ENCODE data around the gene GAK.
"Not testable (repeated sequence)": the region's sequence is repeated elsewhere in the genome, so short reads cannot be mapped to it uniquely, and the experiment has no call there.

The GAK gene

DNA sequence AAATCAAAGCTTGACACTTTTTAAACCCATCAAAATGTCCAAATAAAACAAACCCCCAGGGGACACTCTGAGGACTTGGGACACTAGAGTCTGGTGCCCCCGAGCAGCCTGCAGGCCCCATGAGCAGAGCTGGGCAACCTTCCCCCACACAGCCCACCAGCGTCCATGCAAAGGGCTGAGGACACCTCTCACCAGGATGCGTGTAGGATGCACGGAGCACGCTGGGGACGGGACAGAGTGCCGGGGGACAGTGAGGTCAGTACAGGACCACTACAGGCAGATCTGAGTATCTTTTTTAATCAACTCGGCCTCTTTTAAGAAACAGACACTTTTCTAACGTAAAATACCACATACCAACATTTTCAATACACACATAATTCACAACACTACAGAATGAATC is 6.9 kb downstream of the GAK start:
- no peak for DNase-seq

DNA sequence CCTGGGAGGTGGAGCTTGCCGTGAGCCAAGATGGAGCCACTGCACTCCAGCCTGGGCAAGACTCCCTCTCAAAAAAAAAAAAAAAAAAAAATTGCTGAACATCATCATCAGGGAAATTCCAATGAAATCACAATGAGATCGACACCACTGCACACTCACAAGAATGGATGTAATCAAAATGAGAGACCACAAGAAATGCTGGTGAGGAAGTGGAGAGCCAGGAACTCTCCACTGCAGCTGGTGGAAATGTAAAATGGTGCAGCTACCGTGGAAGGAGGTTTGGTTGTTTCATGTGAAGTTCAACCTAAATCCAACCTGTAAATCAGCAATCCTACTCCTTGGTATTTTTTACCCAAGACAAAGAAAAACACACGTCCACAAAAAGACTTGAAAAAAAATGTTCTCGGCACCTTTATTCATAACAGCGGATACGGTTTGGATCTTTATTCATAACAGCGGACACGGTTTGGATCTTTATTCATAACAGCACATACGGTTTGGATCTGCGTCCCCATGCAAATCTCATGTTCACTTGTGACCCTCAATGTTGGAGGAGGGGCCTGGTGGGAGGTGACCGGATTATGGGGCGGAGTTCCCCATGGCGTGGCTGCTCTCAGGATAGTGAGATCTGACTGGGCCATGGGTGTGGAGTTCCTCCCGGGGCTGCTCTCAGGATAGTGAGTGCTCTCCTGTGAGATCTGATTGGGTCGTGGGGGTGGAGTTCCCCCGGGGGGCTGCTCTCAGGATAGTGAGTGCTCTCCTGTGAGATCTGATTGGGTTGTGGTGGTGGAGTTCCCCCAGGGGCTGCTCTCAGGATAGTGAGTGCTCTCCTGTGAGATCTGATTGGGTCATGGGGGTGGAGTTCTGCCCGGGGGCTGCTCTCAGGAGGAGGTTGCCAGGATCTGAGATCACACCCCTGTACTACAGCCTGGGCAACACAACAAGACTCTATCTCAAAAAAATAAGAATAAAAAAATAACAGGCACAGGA is 7.7 kb downstream of the GAK start:
- DNase-seq: no peak

DNA sequence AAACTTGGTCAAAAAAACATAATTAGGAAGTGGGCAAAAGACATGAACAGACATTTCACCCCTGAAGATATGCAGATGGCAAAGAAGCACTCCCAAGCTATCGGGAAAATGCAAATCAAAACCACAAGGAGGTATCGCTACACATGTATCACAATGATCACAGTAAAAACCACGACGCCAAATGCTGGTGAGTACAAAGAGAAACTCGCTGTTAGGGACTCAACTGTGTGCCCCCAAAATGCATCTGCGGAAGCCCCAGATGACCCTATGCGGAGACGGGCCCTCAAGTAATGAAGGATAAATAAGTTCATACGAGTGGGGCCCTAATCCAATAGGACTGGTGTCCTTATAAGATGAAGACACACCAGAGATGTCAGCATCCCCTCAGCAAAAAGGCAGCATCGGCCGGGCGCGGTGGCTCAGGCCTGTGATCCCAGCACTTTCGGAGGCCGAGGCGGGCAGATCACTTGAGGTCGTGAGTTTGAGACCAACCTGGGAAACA is 10.2 kb downstream of the GAK start:
- no peak for DNase-seq

DNA sequence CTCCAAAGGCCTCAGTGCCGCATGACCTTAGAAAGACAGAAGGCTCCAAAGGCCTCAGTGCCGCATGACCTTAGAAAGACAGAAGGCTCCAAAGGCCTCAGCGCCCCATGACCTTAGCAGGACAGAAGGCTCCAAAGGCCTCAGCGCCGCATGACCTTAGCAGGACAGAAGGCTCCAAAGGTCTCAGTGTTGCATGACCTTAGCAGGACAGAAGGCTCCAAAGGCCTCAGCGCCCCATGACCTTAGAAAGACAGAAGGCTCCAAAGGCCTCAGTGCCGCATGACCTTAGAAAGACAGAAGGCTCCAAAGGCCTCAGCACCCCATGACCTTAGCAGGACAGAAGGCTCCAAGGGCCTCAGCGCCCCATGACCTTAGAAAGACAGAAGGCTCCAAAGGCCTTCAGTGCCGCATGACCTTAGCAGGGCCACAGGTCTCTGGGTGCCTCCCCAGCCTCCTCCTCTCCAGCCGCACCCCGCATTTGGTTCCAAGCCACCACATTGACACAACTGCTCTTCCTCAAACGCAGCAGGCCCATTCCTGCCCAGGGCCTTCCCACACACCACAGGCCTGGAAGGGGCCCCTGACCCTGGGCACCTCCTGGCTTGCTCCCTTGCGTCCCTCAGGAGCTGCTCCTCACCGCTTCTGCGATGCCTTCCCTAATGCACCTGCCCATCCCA is 13.0 kb downstream of the GAK start:
- DNase-seq: not testable (repeated sequence)

DNA sequence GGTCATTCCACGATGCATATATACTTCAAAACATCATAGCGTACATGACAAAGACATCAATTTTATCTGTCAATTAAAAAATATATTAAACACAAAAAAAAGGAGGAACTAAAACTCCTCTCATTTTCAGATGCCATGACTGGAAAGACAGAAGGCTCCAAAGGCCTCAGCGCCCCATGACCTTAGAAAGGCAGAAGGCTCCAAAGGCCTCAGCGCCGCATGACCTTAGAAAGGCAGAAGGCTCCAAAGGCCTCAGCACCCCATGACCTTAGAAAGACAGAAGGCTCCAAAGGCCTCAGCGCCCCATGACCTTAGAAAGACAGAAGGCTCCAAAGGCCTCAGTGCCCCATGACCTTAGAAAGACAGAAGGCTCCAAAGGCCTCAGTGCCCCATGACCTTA is 13.5 kb downstream of the GAK start:
- not testable (repeated sequence) for DNase-seq

DNA sequence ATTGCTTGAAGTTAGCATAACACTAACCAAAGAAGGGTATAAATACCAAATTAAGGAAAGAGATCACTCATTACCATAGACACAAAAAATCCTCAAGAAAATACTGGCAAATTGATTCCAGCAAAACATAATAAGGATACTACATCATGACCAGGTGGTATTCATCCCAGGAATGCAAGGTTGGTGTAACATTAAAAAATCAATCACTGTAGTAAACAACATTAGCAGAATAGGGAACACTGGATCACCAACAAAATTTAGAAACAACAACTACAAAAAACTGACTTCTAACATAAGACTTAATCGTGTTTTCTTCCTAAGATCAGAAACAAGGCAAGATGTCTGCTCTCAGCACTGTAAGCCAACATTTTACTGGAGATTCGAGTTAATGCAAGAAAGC is 14.1 kb downstream of the GAK start:
- no peak for DNase-seq

DNA sequence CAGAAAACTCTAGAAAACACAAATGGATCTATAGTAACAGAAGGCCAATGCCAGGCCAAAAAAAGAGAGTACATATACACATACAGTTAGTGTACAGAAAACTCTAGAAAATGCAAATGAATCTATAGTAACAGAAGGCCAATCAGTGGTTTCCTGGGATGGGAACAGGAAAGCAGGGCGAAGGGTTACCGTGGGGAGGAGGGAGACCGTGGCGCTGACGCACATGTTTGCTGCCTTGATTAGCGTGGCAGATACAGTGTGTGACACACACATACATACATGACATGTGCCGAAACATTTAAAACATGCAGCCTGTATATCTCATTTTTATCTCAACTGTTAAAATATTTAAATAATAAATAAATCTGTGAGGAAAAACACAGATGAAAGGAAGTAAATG is 14.7 kb downstream of the GAK start:
- DNase-seq: no peak

DNA sequence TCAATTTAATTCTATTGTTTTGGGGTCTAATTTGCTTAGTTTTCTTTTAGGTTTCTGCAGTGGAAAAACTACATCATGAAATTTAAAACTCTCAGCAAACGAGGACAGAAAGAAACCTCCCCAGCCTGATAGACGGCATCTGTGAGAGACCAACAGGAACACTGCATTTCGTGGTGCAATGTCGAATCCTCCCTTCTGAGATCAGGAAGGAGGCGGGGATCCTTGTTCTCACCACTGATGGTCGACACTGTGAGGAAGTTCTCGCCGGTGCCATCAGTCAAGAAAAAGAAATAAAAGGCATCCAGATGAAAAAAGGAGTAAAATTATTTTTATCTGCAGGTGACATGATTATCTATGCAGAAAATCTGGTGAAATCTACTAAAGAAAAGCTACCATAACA is 16.5 kb downstream of the GAK start:
- DNase-seq: no peak

DNA sequence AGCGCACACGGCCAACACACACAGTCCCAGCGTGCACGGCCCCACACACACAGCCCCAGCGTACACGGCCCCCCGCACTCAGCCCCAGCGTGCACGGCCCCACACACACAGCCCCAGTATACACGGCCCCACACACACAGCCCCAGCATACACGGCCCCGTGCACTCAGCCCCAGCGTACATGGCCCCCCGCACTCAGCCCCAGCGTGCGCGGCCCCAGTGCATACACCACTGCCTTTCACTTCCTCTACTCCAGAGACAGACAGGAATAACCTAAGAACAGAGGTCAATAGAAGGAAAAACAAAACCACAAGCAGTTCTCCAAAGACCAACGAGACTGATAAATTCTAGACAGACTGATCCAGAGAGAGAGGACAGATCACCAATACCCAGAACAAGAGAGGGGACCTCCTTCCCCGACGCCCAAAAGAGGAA is 17.1 kb downstream of the GAK start:
- DNase-seq: no peak

DNA sequence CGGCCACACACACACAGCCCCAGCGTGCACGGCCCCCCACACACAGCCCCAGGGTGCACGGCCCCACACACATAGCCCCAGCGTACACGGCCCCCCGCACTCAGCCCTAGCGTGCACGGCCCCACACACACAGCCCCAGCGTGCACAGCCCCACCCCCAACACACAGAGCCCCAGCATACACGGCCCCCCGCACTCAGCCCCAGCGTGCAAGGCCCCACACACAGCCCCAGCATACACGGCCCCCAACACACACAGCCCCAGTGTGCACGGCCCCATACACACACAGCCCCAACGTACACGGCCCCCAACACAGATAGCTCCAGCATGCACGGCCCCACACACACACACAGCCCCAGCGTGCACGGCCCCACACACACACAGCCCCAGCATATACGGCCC is 17.6 kb downstream of the GAK start:
- DNase-seq: no peak

DNA sequence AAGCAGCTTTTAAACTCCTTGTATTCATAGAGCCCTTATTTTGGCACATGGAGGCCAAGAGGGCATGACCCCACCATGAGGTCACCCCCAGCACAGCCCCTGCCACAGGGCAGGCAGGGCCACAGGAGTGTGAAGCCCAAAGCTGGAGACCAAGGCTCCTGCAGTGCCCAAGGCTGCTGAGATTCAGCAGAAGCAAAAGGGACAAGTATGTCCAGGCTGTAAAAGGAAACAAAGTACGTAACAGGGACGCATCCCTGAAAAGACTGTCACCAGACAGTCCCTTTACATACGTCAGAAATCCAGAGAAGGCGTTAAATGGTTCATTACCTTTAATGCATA is 18.9 kb downstream of the GAK start:
- no peak for DNase-seq

DNA sequence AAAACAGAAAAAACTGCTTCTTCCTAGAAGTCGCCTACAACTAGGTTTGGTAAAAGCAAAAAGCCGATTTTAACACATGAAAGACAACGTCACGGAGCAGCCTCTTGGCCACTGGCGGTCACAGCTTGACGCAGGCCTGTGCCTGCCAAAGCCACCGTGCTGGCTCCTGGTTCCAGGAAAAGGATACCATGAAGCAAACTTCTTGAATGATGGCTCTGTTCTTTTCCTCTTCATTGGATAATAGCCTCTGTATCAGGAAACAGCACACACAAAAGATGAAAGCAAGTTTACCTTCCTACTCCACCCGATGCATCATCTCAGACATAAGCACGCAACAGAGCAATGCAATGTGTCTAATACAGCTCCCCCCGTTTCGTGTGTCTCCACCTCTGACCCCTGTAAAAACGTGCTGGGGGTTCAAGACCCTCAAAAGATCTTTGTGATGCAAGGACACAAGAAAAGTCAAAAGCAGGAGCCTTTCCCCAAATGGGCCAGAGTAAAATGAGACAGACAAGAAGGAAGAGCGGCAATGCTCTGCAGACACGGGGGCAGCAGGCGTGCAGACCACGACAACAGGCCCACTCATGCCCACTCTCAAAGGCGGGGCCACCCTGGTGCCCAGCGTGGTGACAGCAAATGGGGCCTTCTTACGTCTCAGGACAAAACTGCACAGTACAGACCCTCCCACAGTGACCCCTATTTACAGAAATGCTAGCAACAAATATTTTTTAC is 19.4 kb downstream of the GAK start:
- no peak for DNase-seq

DNA sequence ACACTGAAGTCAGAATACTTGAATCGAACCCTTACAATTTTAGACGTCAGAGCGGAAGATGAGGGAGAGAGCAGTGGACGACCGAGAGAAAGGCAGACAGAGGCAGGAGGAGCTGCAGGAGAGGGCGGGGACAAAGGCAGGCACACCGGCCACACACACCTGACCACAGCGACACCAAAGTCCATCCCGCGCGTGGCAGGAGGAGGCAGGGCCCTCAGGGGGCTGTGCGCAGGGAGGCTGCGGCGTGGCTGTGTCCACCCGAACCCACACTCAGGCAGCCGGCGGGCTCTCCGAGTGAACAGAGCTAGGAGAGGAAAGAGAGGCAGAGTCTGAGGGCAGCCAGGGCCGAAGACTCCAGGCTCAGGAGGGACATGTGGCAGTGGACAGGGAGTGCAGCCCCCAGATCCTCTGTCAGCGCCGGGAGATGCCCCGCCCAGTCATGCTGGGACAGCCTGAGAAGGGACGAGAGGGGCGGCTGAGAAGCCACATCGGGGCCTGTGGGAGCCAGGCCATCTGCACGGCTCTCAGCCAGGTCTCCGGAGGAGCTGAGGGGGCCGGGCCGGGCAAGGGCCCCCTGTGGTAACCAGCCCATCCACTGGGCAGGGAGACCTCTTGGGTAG is 20.1 kb downstream of the GAK start:
- no peak for DNase-seq

DNA sequence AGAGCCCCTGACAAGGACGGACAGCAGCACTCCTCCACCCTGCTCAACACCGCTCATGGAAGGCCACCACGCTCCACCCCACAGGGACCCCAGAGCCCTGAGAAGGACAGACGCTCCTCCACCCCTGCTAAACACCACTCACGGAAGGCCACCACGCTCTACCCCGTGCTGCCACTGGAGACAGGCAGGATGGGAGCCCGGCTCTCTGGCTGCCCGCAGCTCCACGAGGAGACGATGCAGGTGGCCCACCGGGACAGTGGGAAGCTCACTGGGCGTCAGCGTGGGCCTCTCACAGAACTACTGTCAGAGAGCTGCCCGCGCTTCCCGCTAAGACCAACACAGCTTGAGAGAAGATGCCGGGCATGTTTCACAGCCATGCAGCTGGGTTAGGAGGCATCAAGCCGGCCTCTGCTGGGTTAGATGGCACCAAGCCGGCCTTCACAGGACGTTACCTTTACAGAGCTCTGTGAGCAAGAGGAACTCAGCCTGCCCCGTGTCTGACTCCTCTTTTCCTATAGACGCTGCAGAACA is 20.8 kb downstream of the GAK start:
- DNase-seq: no peak

DNA sequence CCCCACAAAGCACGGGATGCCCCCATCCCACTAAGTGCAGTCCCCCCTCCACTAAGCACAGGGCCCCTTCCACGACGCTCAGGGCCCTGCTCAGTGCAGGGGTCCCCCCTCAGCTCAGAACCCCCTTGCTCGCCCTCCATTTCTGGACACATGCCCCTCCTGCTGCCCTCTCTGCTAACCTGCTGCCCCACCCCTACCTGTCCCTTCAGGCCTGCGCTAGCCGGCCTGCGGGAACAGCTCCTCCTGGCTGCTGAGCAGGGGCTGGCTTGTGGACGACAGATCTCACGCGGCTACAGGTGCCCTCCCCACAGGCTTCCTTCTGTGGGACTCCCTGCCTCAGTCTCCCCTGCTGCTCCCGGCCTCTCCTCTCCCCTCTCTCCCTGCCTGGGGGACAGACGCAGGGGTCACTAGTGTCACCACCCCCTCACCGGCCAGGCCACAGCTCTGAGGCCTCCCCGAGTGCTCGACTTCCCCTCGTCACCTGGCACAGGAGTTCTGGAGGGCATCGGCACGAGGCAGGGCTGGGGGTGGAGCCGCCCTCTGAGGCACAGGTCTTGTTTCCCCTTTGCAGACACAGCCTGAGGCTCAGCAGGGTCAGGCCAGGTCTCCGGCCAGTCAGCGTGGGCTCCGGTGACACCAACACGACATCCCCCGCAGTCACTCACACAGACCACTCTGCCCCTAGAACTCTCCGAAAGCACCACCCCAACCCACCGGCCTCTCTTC is 21.6 kb downstream of the GAK start:
- DNase-seq: no peak

DNA sequence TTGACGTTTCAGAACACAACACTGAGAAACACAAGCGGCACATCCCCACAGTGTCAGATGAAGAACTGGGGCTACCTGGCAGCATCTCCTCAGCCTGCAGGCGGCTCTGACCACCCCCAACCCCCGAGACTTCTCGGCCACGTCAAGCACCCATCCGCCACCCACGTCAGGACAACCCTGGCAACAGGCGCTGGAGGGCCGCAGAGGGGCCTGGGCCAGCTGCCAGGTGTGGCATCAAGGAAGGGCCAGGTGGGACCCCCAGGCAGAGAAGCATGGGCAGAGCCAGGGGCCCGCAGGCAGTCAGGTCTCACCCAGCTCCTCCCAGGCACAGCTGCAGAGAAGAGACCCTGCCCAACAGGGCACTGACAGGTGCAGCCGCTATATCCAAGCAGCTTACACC is 22.3 kb downstream of the GAK start:
- DNase-seq: no peak

DNA sequence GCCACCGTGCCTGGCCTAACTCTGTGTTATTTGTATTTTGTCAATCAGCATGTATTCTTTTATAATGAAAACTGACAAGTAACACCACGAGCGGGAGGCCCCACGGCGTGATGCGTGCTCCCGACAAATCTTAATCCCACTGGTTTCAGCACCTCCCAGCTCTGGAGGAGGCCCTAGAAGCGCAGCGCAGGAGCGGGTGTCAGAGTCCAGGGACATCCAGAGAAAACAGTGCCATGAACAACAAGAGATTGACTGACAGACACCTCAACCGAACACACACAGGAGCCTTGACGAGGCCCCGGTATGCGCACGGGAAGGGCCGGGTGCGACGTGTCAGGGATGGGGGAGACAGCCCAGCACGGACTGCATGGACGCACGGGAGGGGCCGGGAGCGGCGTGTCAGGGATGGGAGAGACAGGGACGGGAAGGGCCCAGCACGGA is 23.0 kb downstream of the GAK start:
- no peak for DNase-seq

DNA sequence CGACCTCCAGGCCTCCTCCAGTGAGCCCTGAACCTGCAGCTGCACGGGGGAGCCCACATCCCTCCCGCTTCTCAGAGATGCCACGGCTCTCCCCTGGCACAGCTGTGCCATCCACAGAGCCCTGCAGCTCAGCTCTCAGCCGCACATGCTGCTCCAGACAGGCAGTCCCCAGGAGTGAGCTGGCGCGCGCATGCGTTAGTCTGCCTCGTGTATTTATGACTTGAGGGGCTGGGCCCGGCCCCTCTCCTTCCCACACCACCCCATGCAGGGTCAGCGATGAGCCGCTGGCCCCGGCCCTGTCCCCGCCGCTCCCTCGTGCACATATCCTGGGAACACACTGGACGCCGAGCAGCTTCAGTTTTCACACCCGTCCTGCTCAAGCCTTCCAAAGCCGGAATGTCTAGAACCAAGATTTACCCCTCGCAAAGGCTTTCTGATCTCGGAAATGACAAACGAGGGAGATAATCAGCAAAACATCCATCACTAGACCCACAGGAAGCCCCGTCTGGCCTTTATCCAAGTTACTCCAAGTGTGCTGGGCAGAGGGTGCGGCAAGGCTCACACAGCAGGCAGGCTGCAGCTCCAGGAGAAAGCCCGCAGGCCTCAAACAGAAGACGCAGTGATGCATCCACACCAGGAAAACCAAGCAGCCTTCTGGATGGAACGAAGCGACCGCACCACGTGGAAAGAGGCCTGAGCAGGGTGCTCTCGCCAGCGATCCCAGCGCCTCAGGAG is 24.3 kb downstream of the GAK start:
- DNase-seq: no peak

DNA sequence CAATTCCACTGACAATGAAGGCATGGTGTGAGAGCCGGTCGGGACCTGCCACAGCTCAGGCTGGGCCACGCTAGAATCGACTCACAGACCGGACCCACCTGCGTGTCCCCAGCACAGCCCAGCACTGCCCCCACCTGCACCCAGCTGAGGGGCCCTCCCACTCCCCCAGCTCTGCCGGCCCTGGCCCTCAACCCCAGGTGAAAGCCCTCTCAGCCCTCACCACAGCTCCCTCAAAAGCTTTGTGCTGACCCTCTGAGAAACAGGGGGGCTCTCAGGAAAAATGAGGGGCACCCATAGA is 25.1 kb downstream of the GAK start:
- DNase-seq: no peak

DNA sequence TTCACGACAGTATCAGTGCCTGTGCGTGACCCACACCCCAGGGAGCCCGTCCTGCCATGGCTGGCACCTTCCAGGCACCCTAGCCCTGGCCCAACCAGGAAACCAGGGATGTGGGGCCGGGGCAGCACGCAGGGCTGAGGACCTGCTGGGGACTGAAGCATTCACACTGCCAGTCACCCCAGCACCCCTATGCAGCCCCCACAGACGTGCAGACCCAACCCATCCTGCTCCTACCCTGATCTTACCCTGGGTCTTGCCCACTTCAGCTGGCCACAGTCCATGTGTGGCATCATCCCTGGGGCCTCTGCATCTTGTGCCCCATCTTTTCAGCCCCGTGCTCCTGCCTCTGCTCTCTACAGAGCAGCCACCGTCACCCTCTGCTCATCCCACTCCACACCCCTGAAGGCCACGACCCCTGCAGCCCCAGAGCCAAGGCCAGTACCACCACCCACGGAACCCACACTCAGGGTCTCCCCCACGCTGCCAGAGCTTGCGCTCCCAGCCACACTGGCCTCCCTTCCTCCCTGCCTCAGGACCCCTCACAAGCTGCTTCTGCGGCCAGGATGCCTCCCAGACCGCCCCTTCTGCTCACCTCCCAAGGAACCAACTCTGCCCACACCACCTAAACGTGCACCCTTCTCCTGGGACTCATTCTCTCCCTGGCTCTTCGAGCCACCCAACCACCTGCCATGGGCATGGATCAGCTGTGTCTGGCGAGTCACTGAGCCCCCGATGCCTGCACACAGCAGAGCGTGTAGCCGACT is 25.6 kb downstream of the GAK start:
- no peak for DNase-seq
